ENCODE data around the gene AADACL2.

AADACL2 gene

GRCh38 chr3:151722856-151723255 is 10.9 kb upstream of the AADACL2 start:
- intact Hi-C loops (cut with DNase I; ENCODE audit: low total_unique reads), result no loop called here
- no peak overlapping the region for H3K27ac ChIP-seq
- H3K36me3 ChIP-seq, result no peaks in the 10 kb centered on the region
- DNase-seq, result no peak
- no peak overlapping the region for H3K4me3 ChIP-seq
- no peaks in the 10 kb centered on the region for H3K27me3 ChIP-seq
- no peak for TF ChIP-seq CTCF (IDR thresholded peaks at IDR 0.05)
- no peaks in the 10 kb centered on the region for H3K4me1 ChIP-seq
- H3K9me3 ChIP-seq, result no peaks in the 10 kb centered on the region

- DNase-seq, result no peak
- no peaks in the 10 kb centered on the region for H3K27me3 ChIP-seq
- no peaks in the 10 kb centered on the region for H3K4me1 ChIP-seq
- no peak overlapping the region for H3K4me3 ChIP-seq
- intact Hi-C loops (cut with DNase I; ENCODE audit: low total_unique reads), result no loop called here
- no peaks in the 10 kb centered on the region for H3K36me3 ChIP-seq
- no peak for TF ChIP-seq CTCF (IDR thresholded peaks at IDR 0.05)
- H3K27ac ChIP-seq, result no peak overlapping the region
- H3K9me3 ChIP-seq, result no peaks in the 10 kb centered on the region
Observed at GRCh38 chr3:151724576-151725562, 8.9 kb upstream of the AADACL2 start.

GRCh38 chr3:151726016-151726415 is 7.7 kb upstream of the AADACL2 start:
- H3K36me3 ChIP-seq, result no peaks in the 10 kb centered on the region
- H3K4me1 ChIP-seq, result no peaks in the 10 kb centered on the region
- intact Hi-C loops (cut with DNase I; ENCODE audit: low total_unique reads), result no loop called here
- H3K27me3 ChIP-seq, result no peaks in the 10 kb centered on the region
- no peak for DNase-seq
- H3K4me3 ChIP-seq, result no peak overlapping the region
- no peaks in the 10 kb centered on the region for H3K9me3 ChIP-seq
- TF ChIP-seq CTCF (IDR thresholded peaks at IDR 0.05), result no peak
- H3K27ac ChIP-seq, result no peak overlapping the region

- Histone ChIP-seq H3K9me3 (no peaks in the 10 kb centered on the region), H3K4me3 (no peak overlapping the region), H3K27ac (no peak overlapping the region), H3K4me1 (no peaks in the 10 kb centered on the region), H3K36me3 (no peaks in the 10 kb centered on the region), H3K27me3 (no peaks in the 10 kb centered on the region)
- DNase-seq, result no peak
- TF ChIP-seq CTCF (IDR thresholded peaks at IDR 0.05), result no peak
- intact Hi-C loops (cut with DNase I; ENCODE audit: low total_unique reads), result no loop called here
Observed at GRCh38 chr3:151732861-151733260, 866 bp upstream of the AADACL2 start.

GRCh38 chr3:151740581-151740980 is 6.9 kb downstream of the AADACL2 start:
- Histone ChIP-seq H3K4me1 (no peaks in the 10 kb centered on the region), H3K27me3 (no peaks in the 10 kb centered on the region), H3K36me3 (no peaks in the 10 kb centered on the region), H3K9me3 (no peaks in the 10 kb centered on the region), H3K4me3 (no peak overlapping the region), H3K27ac (no peak overlapping the region)
- intact Hi-C loops (cut with DNase I; ENCODE audit: low total_unique reads), result no loop called here
- no peak for DNase-seq
- TF ChIP-seq CTCF (IDR thresholded peaks at IDR 0.05), result no peak
